A375 (cell line): ENCODE results near the gene GJA1. TPM values are rescaled to one million over a fixed set of nuclear protein-coding genes. Genes with fewer than 3 reads are reported as not detected.

Experiments used
- small RNA-seq: library from RNA; depleted of rRNA; stranded (forward); fragments of <200 nt; gene quantifications from one replicate; pipeline ENCODE3, GENCODE V24; 2014
- total RNA-seq: library from RNA; depleted of rRNA; stranded (reverse); fragments of >200 nt; shearing (Covaris generic); gene quantifications from 2 replicates; pipeline ENCODE4 v1.2.3, GENCODE V29; 2014; rRNA removed

GJA1 gene
- total RNA-seq: 0.05 TPM in 1 of 2 replicates, not detected in the other

DNA sequence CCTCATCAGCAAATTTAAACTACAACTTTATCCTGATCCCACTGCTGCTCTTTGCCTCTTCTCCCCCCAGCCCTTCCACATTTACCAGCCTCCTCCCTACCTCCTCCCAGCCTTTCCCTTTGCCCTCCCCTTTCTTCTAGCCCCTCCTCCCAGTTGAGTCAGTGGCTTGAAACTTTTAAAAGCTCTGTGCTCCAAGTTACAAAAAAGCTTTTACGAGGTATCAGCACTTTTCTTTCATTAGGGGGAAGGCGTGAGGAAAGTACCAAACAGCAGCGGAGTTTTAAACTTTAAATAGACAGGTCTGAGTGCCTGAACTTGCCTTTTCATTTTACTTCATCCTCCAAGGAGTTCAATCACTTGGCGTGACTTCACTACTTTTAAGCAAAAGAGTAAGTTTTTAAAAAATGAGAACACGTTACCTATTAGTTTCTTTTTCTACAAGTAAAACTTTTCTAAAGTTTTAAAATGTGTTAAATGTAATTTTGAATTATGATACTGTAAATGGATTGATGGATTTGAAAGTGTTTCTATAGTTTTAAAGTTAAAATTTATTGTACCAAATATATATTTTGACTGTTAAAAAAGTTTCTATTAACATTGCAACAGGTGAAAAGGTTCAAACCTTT is at the start of gene GJA1:
TSS of gene GJA1 (plus strand) at position 203 of the 626 bp plus-strand sequence. CDS start 11,202 bp downstream, outside the sequence.

Small RNA genes within 50 kb of the gene (small RNA-seq; reads per million reads assigned to genes)
- gene RNU4-35P: not detected

Other genes with a start within 250 kb of the GJA1 start
- 4.3 and 4.8 TPM in 2 replicates for gene TBC1D32, start 101.2 kb upstream of the GJA1 start, total RNA-seq